ENCODE data around the gene TCF12. TPM values are rescaled to one million over a fixed set of nuclear protein-coding genes. Genes with fewer than 3 reads are reported as not detected.

The TCF12 gene
- total RNA-seq, 4 donors from 2014 or later: 108 to 177 (median 148) TPM

DNA sequence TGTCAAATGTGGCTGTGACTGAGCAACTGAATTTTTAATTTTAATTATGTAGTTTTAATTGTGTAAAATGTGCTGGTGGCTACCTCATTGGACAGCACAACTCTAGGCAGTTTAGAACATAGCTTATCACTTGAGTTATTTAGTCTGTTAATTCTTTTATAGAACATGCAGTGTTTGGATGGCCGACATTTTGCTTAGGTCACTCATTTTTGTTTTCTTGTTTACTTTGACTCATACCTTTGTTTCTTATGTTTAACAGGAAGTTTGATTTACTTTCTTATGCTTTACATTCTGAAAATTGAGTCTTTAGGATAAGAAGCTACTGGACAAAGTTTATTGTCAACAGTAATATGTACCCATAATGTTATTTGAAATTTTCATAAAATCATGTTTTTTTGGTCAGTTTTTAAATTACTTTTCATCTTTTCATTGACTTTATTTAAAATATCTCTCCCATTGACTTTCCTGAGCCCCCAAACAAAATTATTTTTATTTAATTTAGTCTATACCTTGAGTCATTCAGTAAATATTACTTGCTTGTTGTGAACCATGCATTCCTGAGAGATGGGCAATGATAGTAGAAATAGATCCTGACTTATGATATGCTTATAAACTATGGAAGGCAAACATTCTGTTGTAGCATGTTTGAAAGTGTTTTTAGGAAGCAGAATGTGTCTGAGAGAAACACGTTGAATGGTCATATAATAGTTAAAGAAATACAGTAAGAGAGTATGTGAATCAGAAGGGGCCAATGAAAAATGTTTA is 60.6 kb downstream of the TCF12 start:
- Histone ChIP-seq H3K9me3 (no peaks in the 10 kb centered on the region), H3K4me1 (peaks cover 11 to 42% (median 29%) of the 10 kb centered on the region in 4 donors), H3K27me3 (no peaks in the 10 kb centered on the region), H3K36me3 (no peaks in the 10 kb centered on the region), H3K27ac (replicated peaks in 1 of 4) (no peak overlapping the region), H3K4me3 (no peak overlapping the region)
- DNase-seq (ENCODE audit: extremely low spot score): no peak
- intact Hi-C loops (cut with DNase I): no loop called here
- 98% methylated on average over 2 of the region's 2 CpGs for WGBS
- no peak for TF ChIP-seq POLR2AphosphoS5 (IDR thresholded peaks at IDR 0.05)
- no peak for TF ChIP-seq EP300 (IDR thresholded peaks at IDR 0.05)
- TF ChIP-seq CTCF (IDR thresholded peaks at IDR 0.05): no peak
- TF ChIP-seq POLR2A (IDR thresholded peaks at IDR 0.05; ENCODE audit: low read depth): no peak

GRCh38 chr15:56980473-56980872 is 62.0 kb downstream of the TCF12 start:
- Histone ChIP-seq H3K36me3 (no peaks in the 10 kb centered on the region), H3K27ac (replicated peaks in 1 of 4) (no peak overlapping the region), H3K27me3 (no peaks in the 10 kb centered on the region), H3K4me1 (peaks cover 19 to 56% (median 37%) of the 10 kb centered on the region in 4 donors), H3K9me3 (no peaks in the 10 kb centered on the region), H3K4me3 (no peak overlapping the region)
- TF ChIP-seq EP300 (IDR thresholded peaks at IDR 0.05): no peak
- no peak for TF ChIP-seq CTCF (IDR thresholded peaks at IDR 0.05)
- intact Hi-C loops (cut with DNase I): no loop called here
- DNase-seq (ENCODE audit: extremely low spot score): no peak
- WGBS: 94% methylated on average over 3 of the region's 3 CpGs

DNA sequence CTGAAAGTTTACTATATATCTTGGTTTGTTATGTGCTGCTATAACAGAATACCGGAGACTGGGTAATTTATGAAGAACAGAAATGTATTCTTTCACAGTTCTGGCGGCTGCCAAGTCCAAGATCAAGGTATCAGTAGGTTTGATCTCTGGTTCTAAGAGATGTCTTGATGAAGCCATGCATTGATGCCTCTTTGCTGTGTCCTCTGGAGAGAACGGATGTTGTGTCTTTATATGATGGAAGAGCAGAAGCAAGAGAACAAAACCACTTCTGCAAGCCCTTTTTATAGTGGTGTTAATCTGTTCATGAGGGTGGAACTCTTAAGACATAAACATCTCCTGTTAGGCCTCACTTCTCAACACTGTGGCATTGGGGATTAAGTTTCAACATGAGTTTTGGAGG is 62.7 kb downstream of the TCF12 start:
- Histone ChIP-seq H3K9me3 (no peaks in the 10 kb centered on the region), H3K4me3 (no peak overlapping the region), H3K36me3 (no peaks in the 10 kb centered on the region), H3K4me1 (peaks cover 15 to 63% (median 42%) of the 10 kb centered on the region in 4 donors), H3K27ac (replicated peaks in 1 of 4) (no peak overlapping the region), H3K27me3 (no peaks in the 10 kb centered on the region)
- no peak for TF ChIP-seq EP300 (IDR thresholded peaks at IDR 0.05)
- no peak for TF ChIP-seq POLR2AphosphoS5 (IDR thresholded peaks at IDR 0.05)
- no peak for TF ChIP-seq CTCF (IDR thresholded peaks at IDR 0.05)
- no peak for TF ChIP-seq POLR2A (IDR thresholded peaks at IDR 0.05; ENCODE audit: low read depth)
- intact Hi-C loops (cut with DNase I): no loop called here
- DNase-seq (ENCODE audit: extremely low spot score): no peak
- WGBS: 96% methylated on average over 3 of the region's 3 CpGs

GRCh38 chr15:56982987-56983386 is 64.5 kb downstream of the TCF12 start:
- Histone ChIP-seq H3K36me3 (no peaks in the 10 kb centered on the region), H3K27me3 (no peaks in the 10 kb centered on the region), H3K9me3 (no peaks in the 10 kb centered on the region), H3K27ac (replicated peaks in 1 of 4) (no peak overlapping the region), H3K4me1 (peaks cover 20 to 76% (median 51%) of the 10 kb centered on the region in 4 donors), H3K4me3 (no peak overlapping the region)
- TF ChIP-seq POLR2A (IDR thresholded peaks at IDR 0.05; ENCODE audit: low read depth) (no peak), POLR2AphosphoS5 (IDR thresholded peaks at IDR 0.05) (no peak), CTCF (IDR thresholded peaks at IDR 0.05) (no peak), EP300 (IDR thresholded peaks at IDR 0.05) (no peak)
- intact Hi-C loops (cut with DNase I): no loop called here
- no peak for DNase-seq (ENCODE audit: extremely low spot score)
- 36% methylated on average over 1 of the region's 1 CpG for WGBS

Measured in esophagus muscularis mucosa (tissue), 4 donors.